ENCODE measurements around the gene ARMC10. TPM values are rescaled to one million over a fixed set of nuclear protein-coding genes. Genes with fewer than 3 reads are reported as not detected.

Gene ARMC10
- total RNA-seq, 6 donors from 2014 or later = 13.6 to 34.5 (median 30.4) TPM

- no peak overlapping the region for H3K4me3 ChIP-seq
- no peaks in the 10 kb centered on the region for H3K27me3 ChIP-seq
- H3K4me1 ChIP-seq = peaks cover 0 to 3% (median 1%) of the 10 kb centered on the region in 4 donors
- no peaks in the 10 kb centered on the region for H3K9me3 ChIP-seq
- peaks cover 0 to 3% (median 2%) of the 10 kb centered on the region in 4 donors for H3K36me3 ChIP-seq
- no peak for ATAC-seq (ENCODE audit: low FRiP score in 2 of 2)
- H3K27ac ChIP-seq = no peak overlapping the region
- no peak for DNase-seq
- WGBS, 2 donors = 78 to 79% methylated on average over 9 of the region's 9 CpGs
- no peak for TF ChIP-seq POLR2AphosphoS5 (IDR thresholded peaks at IDR 0.05)
- TF ChIP-seq, protein P1, sequence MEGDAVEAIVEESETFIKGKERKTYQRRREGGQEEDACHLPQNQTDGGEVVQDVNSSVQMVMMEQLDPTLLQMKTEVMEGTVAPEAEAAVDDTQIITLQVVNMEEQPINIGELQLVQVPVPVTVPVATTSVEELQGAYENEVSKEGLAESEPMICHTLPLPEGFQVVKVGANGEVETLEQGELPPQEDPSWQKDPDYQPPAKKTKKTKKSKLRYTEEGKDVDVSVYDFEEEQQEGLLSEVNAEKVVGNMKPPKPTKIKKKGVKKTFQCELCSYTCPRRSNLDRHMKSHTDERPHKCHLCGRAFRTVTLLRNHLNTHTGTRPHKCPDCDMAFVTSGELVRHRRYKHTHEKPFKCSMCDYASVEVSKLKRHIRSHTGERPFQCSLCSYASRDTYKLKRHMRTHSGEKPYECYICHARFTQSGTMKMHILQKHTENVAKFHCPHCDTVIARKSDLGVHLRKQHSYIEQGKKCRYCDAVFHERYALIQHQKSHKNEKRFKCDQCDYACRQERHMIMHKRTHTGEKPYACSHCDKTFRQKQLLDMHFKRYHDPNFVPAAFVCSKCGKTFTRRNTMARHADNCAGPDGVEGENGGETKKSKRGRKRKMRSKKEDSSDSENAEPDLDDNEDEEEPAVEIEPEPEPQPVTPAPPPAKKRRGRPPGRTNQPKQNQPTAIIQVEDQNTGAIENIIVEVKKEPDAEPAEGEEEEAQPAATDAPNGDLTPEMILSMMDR (IDR thresholded peaks at IDR 0.05) = no peak
- TF ChIP-seq EP300 (IDR thresholded peaks at IDR 0.05) = no peak
- no peak for TF ChIP-seq POLR2A (IDR thresholded peaks at IDR 0.05)
Observed at GRCh38 chr7:103132995-103133688, 58.2 kb downstream of the ARMC10 start.

DNA sequence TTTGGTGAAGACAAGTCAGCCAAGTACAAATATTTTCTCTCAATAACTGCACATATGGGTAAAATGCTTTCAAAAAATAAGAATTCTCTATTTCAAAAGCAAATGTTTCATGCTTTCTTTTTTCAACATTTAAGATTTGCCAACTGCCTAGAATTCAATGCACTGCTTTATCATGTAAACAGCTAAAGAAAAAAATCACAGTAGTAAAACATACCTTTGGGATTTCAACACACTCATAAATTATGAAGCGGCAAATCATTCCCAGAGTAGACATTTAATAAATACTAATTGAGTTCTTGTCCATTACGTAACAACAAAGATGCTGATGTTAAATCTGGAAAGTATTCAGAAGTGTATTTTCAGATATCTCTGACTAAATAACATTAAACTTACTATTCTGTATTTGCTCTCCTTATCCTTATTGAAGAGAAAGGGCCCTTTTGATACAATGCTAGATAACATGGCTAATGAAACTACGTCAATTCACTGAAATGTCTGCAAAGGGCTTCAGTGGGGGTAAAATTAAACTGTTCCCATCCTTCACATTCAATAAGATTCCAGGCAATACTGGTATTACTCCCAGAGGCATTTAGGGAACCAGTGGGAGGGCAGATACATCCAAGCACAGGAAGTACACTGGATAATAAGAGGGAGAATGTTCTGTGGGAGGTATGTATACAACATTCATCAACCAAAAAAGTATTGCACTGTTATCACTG is 60.1 kb downstream of the ARMC10 start:
- 72 to 81% methylated on average over 3 of the region's 3 CpGs for WGBS, 2 donors
- peaks cover 0 to 3% (median 1%) of the 10 kb centered on the region in 4 donors for H3K4me1 ChIP-seq
- no peaks in the 10 kb centered on the region for H3K27me3 ChIP-seq
- H3K4me3 ChIP-seq = no peak overlapping the region
- ATAC-seq (ENCODE audit: low FRiP score in 2 of 2) = no peak
- no peak overlapping the region for H3K27ac ChIP-seq
- DNase-seq = no peak
- no peak for TF ChIP-seq POLR2AphosphoS5 (IDR thresholded peaks at IDR 0.05)
- no peak for TF ChIP-seq EP300 (IDR thresholded peaks at IDR 0.05)
- TF ChIP-seq POLR2A (IDR thresholded peaks at IDR 0.05) = no peak
- TF ChIP-seq, protein P1 (IDR thresholded peaks at IDR 0.05) = no peak
- H3K36me3 ChIP-seq = no peaks in the 10 kb centered on the region
- no peaks in the 10 kb centered on the region for H3K9me3 ChIP-seq

DNA sequence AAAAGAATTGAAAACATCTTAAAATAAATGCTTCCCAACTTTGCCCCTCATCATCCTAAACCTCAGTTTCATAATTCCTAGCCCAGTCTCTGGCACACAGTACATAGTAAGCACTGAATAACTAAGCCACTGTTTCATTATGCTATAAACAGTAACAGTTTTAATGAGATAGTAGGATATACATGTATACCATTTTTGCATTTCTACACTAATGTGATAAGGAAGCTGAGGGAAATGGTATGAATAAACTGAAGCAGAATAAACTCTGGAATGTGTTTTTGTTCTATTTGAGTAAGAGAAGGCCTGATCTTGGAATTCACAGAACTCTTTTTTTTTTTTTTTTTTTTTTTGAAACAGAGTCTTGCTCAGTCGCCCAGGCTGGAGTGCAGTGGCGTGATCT is 65.1 kb downstream of the ARMC10 start:
- Histone ChIP-seq H3K4me1 (peaks cover 0 to 3% (median 0%) of the 10 kb centered on the region in 4 donors), H3K36me3 (no peaks in the 10 kb centered on the region), H3K27me3 (no peaks in the 10 kb centered on the region), H3K27ac (no peak overlapping the region), H3K9me3 (no peaks in the 10 kb centered on the region), H3K4me3 (no peak overlapping the region)
- ATAC-seq (ENCODE audit: low FRiP score in 2 of 2) (no peak), DNase-seq (no peak)
- TF ChIP-seq EP300 (IDR thresholded peaks at IDR 0.05) (no peak), POLR2AphosphoS5 (IDR thresholded peaks at IDR 0.05) (no peak), POLR2A (IDR thresholded peaks at IDR 0.05) (no peak)
- TF ChIP-seq, protein P1 (IDR thresholded peaks at IDR 0.05) = no peak
- WGBS, 2 donors = 89 to 95% methylated on average over 2 of the region's 2 CpGs

DNA sequence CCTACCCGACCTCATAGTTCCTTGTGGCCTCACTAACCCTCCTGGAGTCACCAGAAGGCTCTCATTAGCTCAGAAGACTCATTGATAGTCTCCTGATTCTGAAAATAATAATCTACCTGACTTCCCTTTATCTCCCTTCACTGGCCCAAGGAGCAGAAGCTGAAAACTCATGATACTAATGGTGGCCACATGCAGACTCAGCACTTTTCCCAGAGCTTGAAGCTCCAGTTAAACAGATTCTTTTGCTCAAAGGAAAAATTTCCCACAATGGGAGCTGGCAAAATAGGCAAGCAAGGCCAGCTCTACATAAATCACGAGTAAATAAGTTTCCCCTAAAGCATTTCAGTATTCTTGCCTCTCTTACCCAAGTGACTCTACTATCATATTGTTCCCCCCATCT is 65.7 kb downstream of the ARMC10 start:
- TF ChIP-seq POLR2A (IDR thresholded peaks at IDR 0.05) = no peak
- TF ChIP-seq, protein P1 (IDR thresholded peaks at IDR 0.05) = no peak
- TF ChIP-seq POLR2AphosphoS5 (IDR thresholded peaks at IDR 0.05) = no peak
- TF ChIP-seq EP300 (IDR thresholded peaks at IDR 0.05) = no peak
- H3K4me1 ChIP-seq = no peaks in the 10 kb centered on the region
- H3K27me3 ChIP-seq = no peaks in the 10 kb centered on the region
- ATAC-seq (ENCODE audit: low FRiP score in 2 of 2) (no peak), DNase-seq (no peak)
- H3K9me3 ChIP-seq = no peaks in the 10 kb centered on the region
- no peak overlapping the region for H3K27ac ChIP-seq
- no peak overlapping the region for H3K4me3 ChIP-seq
- H3K36me3 ChIP-seq = no peaks in the 10 kb centered on the region
- 91 to 98% methylated on average over 2 of the region's 2 CpGs for WGBS, 2 donors

All from upper lobe of left lung (tissue), 6 donors.